Measurements from ENCODE around the gene CLPSL2. TPM values are rescaled to one million over a fixed set of nuclear protein-coding genes. Genes with fewer than 3 reads are reported as not detected.

Gene CLPSL2
- total RNA-seq, 2 donors from 2014 or later: not detected

DNA sequence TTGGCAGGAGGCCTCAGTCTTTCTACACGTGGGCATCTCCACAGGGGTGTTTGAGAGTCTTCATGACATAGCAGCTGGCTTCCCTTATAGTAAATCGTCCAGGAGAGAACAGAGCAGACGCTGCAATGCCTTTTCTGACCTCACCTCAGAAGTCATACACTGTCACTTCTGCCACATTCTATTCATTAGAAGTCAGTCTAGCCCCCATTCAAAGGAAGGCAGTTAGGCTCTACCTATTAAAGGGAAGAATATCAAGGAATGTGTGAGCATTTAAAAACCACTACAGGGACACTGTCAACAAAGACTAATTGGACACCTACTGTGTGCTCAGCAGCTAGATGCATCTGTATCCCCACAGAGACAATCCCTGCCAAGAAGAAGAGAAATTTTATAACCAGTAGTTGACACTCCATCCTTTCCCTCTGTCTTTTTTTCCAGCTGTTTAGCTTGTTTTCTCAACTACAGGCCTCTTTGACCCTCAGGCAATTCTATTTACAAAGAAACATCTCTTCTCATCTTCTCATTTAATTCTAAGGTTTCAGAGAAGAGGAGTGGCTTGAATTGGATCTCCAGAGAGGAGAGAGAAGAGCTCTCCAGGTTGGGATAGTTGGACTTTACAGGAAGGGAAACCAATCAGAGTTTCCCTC is 21.0 kb upstream of the CLPSL2 start:
- peaks cover 27% of the 10 kb centered on the region for H3K27me3 Mint-ChIP-seq
- no peak for ATAC-seq
- H3K9me3 ChIP-seq (ENCODE audit: control insufficient read depth, low read length, poor library complexity, severe bottlenecking): no peaks in the 10 kb centered on the region
- no peaks in the 10 kb centered on the region for H3K36me3 Mint-ChIP-seq (ENCODE audit: low read depth)
- no peak overlapping the region for H3K4me3 Mint-ChIP-seq
- H3K4me1 Mint-ChIP-seq: peaks cover 2% of the 10 kb centered on the region
- no peak overlapping the region for H3K27ac Mint-ChIP-seq
- DNase-seq: no peak

DNA sequence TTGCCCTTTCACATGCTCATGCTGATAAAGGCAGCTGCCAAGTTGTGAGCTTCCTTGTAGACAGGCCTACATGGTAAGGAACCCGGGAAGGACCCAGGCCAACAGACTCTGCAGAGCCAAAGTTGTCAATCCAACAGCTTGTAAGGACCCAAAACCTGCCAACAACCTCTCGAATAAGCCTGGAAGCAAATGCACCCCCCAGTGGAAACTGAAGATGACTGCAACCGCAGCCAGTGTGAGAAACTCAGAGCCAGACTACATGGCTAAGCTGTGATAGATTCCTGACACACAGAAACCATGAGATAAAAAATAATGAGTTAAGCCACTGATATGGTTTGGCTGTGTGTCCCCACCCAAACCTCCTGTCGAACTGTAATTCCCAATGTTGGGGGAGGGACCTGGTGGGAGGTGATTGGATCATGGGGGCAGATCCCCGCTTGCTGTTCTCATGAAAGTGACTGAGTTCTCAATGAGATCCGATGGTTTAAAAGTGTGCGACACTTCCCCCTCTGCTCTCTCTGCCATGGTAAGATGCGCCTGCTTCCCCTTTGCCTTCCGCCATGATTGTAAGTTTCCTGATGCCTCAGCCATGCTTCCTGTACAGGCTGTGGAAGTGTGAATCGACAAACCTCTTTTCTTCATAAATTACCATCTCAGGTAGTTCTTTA is 18.8 kb upstream of the CLPSL2 start:
- H3K27ac Mint-ChIP-seq: no peak overlapping the region
- no peaks in the 10 kb centered on the region for H3K9me3 ChIP-seq (ENCODE audit: control insufficient read depth, low read length, poor library complexity, severe bottlenecking)
- DNase-seq: no peak

DNA sequence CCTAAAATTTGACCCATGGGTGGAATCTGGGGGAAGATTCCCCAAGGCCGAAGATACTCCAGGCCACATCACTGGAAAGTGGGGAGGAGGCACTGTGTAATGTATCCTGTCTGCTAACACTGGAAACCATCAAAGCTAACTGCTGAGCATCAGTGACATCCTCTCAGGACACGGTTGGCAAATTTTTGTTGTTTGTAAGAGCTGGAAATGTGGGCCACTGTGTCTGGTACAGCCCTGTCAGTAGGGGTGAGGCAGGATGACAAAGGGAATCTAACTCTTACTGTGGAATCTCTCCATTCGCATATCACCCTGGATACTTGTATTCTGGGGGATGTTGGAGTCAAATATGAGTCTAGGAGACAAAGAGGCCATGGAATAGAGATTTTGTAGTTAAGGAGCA is 17.0 kb upstream of the CLPSL2 start:
- peaks cover 60% of the 10 kb centered on the region for H3K27me3 Mint-ChIP-seq

More for the DNA sequence above, 18.8 kb upstream of the CLPSL2 start:
- H3K4me1 Mint-ChIP-seq: peaks cover 2% of the 10 kb centered on the region
- peaks cover 42% of the 10 kb centered on the region for H3K27me3 Mint-ChIP-seq
- ATAC-seq: no peak
- peaks cover 2% of the 10 kb centered on the region for H3K36me3 Mint-ChIP-seq (ENCODE audit: low read depth)
- H3K4me3 Mint-ChIP-seq: no peak overlapping the region

DNA sequence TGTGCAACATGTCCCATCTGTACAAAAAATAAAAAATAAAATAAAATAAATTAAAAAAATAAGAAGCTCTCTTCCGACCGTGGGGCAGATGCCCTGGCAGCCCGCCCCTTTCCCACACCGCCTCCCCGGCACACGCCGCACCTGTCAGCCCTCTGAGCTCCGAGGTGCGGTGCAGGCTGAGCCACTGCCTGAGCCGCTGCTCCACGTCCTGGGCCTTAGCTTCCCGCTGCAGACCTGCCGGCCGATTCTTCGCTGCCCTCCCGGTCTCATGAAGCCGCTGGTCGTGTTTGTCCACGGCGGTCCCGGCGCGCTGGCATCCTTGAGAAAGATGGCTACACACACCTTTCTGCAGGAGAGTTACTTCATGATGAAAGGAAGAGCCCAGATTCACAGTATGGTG is 10.7 kb upstream of the CLPSL2 start:
- no peak for ATAC-seq
- H3K9me3 ChIP-seq (ENCODE audit: control insufficient read depth, low read length, poor library complexity, severe bottlenecking): no peaks in the 10 kb centered on the region
- no peak for DNase-seq
- Mint-ChIP-seq H3K4me1 (peaks cover 13% of the 10 kb centered on the region), H3K4me3 (no peak overlapping the region), H3K36me3 (ENCODE audit: low read depth) (peaks cover 4% of the 10 kb centered on the region), H3K27ac (no peak overlapping the region), H3K27me3 (peaks cover 33% of the 10 kb centered on the region)

More for the DNA sequence above, 17.0 kb upstream of the CLPSL2 start:
- no peak overlapping the region for H3K4me3 Mint-ChIP-seq
- ATAC-seq (no peak), DNase-seq (no peak)
- H3K4me1 Mint-ChIP-seq: peaks cover 9% of the 10 kb centered on the region
- H3K9me3 ChIP-seq (ENCODE audit: control insufficient read depth, low read length, poor library complexity, severe bottlenecking): no peaks in the 10 kb centered on the region
- peaks cover 4% of the 10 kb centered on the region for H3K36me3 Mint-ChIP-seq (ENCODE audit: low read depth)
- H3K27ac Mint-ChIP-seq: no peak overlapping the region

DNA sequence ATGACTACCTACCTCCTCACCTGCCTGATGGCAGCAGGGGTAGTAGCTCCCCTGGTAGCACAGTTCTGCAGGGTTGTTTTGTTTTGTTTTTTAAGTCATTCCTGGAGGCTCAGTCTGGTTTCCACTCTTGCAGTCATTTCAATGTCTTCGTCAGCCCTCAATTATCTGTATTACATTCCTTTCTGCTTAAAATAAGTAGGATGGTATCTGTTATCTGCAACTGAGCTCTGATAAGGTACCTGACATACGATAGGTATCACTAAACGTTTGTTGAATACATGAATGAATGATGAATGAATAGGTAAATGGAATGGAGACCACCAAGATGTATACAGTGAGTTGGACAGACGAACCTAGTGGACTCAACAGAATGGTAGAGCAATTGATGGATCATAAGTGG is 7.2 kb upstream of the CLPSL2 start:
- no peak for ATAC-seq
- H3K9me3 ChIP-seq (ENCODE audit: control insufficient read depth, low read length, poor library complexity, severe bottlenecking): no peaks in the 10 kb centered on the region
- H3K4me1 Mint-ChIP-seq: peaks cover 9% of the 10 kb centered on the region
- peaks cover 5% of the 10 kb centered on the region for H3K27me3 Mint-ChIP-seq
- H3K27ac Mint-ChIP-seq: no peak overlapping the region
- no peak overlapping the region for H3K4me3 Mint-ChIP-seq
- no peak for DNase-seq
- H3K36me3 Mint-ChIP-seq (ENCODE audit: low read depth): peaks cover 3% of the 10 kb centered on the region

DNA sequence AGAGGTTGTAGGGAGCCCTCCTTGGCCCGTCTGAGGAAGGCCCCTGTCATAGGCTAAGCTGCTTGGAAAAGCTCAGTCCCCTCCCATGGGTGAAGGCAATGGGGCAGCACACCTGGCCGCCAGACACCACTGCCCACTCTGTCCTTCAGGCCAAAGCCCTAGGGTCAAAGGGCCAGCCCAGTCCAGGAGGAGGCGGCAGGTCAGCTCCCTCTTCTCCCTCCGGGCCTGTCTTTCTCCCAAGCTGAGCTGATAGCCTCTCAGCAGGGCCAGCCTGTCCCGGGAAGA is 5.1 kb upstream of the CLPSL2 start:
- no peak for ATAC-seq
- Mint-ChIP-seq H3K4me3 (no peak overlapping the region), H3K27me3 (peaks cover 14% of the 10 kb centered on the region), H3K27ac (no peak overlapping the region), H3K36me3 (ENCODE audit: low read depth) (peaks cover 5% of the 10 kb centered on the region), H3K4me1 (peaks cover 11% of the 10 kb centered on the region)
- no peak for DNase-seq
- H3K9me3 ChIP-seq (ENCODE audit: control insufficient read depth, low read length, poor library complexity, severe bottlenecking): no peaks in the 10 kb centered on the region

DNA sequence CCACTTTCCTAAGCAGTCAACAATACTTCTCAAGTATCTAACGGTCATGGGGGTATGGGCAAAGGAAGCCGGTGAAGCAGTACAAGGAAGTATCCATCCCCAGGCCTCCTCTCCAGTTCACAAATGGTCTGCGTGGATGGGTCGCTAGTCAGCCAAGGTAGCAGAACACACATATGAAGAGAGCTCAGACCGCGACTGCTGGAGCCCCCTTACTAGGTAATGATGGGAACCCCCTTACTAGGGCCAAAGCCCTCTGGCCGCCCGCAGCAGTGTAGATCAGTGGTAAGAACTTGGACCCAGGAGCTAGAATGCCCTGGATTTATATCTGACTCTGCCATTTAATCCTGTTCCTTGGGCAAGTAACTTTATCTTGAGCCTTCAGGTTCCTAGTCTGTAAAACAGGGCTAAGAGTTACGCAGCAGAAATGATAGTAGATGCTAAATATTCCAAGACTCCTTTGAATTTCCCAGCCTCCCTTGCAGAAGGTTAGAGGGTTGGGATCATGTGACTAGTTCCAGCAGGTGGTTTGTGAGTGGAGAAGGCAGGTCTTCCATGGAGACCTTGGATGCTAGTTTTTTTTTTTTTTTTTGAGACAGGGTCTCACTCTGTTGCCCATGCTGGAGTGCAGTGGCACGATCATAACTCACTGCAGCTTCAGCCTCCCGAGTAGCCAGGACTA is 2.1 kb upstream of the CLPSL2 start:
- H3K36me3 Mint-ChIP-seq (ENCODE audit: low read depth): peaks cover 7% of the 10 kb centered on the region
- peaks cover 11% of the 10 kb centered on the region for H3K4me1 Mint-ChIP-seq
- H3K27ac Mint-ChIP-seq: no peak overlapping the region
- H3K9me3 ChIP-seq (ENCODE audit: control insufficient read depth, low read length, poor library complexity, severe bottlenecking): no peaks in the 10 kb centered on the region
- DNase-seq (no peak), ATAC-seq (no peak)
- no peak overlapping the region for H3K4me3 Mint-ChIP-seq
- peaks cover 29% of the 10 kb centered on the region for H3K27me3 Mint-ChIP-seq

DNA sequence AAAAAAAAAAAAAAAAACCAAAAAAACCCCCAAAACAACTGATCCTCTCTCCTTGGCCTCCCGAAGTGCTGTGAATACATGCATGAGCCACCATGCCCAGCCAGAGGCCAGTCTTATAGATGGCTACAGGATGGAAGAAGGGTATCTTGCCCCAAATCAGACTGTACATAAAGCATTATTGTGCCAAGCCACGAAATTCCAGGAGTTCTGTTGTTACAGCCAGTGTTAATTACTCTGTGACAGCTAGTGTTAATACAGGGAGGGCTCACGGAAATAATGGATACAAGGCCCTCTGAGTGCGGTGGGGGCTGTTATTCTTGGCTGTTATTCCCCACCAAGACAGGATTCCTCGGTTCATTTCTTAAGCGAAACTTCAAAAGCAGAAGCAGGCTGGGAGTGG is 1.4 kb upstream of the CLPSL2 start:
- H3K36me3 Mint-ChIP-seq (ENCODE audit: low read depth): peaks cover 7% of the 10 kb centered on the region
- no peaks in the 10 kb centered on the region for H3K9me3 ChIP-seq (ENCODE audit: control insufficient read depth, low read length, poor library complexity, severe bottlenecking)
- ATAC-seq (no peak), DNase-seq (no peak)
- H3K27me3 Mint-ChIP-seq: peaks cover 33% of the 10 kb centered on the region
- H3K4me3 Mint-ChIP-seq: no peak overlapping the region
- no peak overlapping the region for H3K27ac Mint-ChIP-seq
- peaks cover 14% of the 10 kb centered on the region for H3K4me1 Mint-ChIP-seq

DNA sequence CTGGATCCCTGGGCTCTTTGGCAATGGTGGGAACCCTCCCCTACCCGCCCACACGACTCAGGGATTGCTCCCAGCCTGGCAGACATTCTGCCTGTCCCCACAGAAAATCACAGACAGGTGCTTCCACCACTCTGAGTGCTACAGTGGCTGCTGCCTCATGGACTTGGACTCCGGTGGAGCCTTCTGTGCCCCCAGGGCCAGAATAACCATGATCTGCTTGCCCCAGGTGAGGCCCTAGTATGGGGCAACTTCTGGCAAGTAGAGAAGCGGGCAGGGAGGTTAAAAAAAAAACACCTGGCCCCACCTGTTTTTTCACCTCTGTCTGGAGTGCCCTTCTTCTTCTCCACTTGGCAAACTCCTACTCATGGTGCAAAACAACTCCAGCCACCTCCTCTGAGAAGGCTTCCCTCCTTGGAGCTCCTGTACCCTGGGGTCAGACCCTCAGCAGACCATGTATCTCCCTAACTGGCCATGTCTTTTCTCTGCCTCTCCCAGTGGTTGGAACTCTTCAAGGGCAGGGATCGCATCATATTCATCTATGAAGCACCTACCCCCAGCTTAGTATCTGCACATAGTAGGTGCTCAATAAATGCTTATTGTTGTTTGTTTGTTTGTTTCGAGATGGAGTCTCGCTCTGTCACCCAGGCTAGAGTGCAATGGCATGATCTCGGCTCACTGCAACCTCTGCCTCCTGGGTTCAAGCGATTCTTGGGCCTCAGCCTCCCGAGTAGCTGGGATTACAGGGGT is 1.1 kb downstream of the CLPSL2 start:
- ATAC-seq (no peak), DNase-seq (no peak)
- Mint-ChIP-seq H3K4me1 (peaks cover 11% of the 10 kb centered on the region), H3K27ac (no peak overlapping the region), H3K4me3 (peak overlapping the region; percentile 81), H3K27me3 (peaks cover 48% of the 10 kb centered on the region), H3K36me3 (ENCODE audit: low read depth) (peaks cover 4% of the 10 kb centered on the region)
- H3K9me3 ChIP-seq (ENCODE audit: control insufficient read depth, low read length, poor library complexity, severe bottlenecking): no peaks in the 10 kb centered on the region

DNA sequence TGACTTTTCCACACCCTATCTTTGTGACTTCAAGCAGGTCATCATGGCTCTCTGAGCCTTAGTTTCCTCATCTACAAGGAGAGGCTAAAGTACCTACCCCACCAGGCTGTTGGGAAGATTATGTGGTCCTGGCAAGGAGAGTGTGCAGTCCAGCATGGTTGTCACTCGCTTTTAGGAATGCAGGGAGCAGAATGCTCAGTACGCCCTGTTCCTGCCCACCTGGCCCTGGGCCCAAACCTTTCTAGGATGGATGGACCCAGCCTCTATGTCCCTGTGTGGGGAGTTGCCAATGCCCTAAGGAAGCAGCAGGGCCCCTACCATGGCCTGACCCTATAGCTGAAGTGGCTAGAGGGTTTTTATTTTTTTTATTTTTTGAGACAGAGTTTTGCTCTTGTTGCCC is 2.0 kb downstream of the CLPSL2 start:
- no peaks in the 10 kb centered on the region for H3K9me3 ChIP-seq (ENCODE audit: control insufficient read depth, low read length, poor library complexity, severe bottlenecking)
- H3K4me3 Mint-ChIP-seq: no peak overlapping the region
- peaks cover 4% of the 10 kb centered on the region for H3K36me3 Mint-ChIP-seq (ENCODE audit: low read depth)

DNA sequence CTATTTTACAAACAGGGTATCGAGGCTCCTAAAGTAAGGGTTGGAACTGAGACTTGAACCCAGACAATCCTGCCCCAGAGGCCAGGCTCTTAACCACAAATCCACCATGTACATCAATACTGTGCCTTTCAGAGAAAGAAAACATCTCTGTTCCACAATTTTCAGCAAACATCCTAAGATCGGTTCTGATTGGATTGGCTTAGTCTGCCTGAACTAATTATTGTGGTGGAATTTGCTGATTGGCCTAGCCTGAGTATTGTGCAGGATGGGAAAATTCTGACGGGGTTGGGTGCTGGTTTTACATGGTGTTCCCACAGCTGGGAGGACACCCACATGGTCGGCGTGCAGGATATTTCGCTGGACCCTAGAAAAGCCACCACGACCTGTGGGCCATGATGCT is 4.3 kb downstream of the CLPSL2 start, which contains the start of gene CLPSL1:
Gene CLPSL1 (plus strand): TSS at position 301 of the 400 bp plus-strand sequence. CDS start 92 bp downstream, at position 393.
- Mint-ChIP-seq H3K4me3 (no peak within 1 kb of the TSS), H3K27me3 (peaks cover 51% of the 10 kb centered on the region), H3K36me3 (ENCODE audit: low read depth) (peaks cover 3% of the 10 kb centered on the region), H3K27ac (no peak within 1 kb of the TSS), H3K4me1 (peaks cover 9% of the 10 kb centered on the region)
- ATAC-seq (no peak), DNase-seq (no peak)
- no peaks in the 10 kb centered on the region for H3K9me3 ChIP-seq (ENCODE audit: control insufficient read depth, low read length, poor library complexity, severe bottlenecking)

More for the DNA sequence above, 2.0 kb downstream of the CLPSL2 start:
- no peak overlapping the region for H3K27ac Mint-ChIP-seq
- no peak for DNase-seq
- H3K27me3 Mint-ChIP-seq: peaks cover 49% of the 10 kb centered on the region
- H3K4me1 Mint-ChIP-seq: peaks cover 11% of the 10 kb centered on the region
- no peak for ATAC-seq

DNA sequence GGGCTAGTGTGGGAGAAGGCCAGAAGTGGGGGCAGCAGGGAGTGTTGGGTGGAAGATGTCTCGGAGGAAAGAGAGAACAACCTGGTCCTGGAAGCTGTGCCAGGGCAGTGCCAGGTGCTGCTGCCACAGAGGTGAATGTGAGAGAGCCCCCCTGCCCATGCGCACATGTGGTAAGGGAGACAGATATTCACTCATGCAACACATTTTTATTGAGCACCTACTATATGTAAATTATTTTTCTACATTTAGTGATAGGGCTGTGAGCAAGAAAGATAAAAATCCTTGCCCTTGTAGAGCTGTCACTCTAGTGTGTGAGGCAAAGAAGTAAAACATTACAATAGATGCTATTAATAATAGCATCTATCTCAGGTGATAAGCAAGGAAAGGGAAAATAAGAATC is 4.9 kb downstream of the CLPSL2 start:
- DNase-seq (no peak), ATAC-seq (no peak)
- peaks cover 2% of the 10 kb centered on the region for H3K36me3 Mint-ChIP-seq (ENCODE audit: low read depth)
- H3K4me1 Mint-ChIP-seq: peaks cover 8% of the 10 kb centered on the region
- H3K27ac Mint-ChIP-seq: no peak overlapping the region
- H3K27me3 Mint-ChIP-seq: peaks cover 54% of the 10 kb centered on the region
- no peak overlapping the region for H3K4me3 Mint-ChIP-seq
- no peaks in the 10 kb centered on the region for H3K9me3 ChIP-seq (ENCODE audit: control insufficient read depth, low read length, poor library complexity, severe bottlenecking)

DNA sequence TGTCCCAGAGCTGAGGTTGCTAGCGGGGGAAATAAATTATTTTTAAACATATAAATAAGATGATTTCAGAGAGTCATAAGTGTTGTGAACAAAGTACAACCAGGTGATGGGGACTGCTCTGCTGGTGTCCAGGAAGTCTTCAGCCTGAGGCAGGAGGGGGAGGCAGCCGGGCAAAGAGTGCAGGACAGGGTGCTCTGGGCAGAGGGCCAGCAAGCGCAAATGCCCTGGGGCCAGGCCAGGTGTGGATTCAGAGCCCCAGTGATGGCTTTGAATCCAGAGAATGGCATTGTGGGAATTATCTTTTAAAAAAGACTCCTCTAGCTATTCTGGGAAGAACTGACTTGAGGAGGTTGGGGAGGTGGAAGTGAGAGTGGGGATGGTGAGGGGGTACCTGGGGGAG is 6.0 kb downstream of the CLPSL2 start:
- Mint-ChIP-seq H3K27ac (no peak overlapping the region), H3K4me3 (no peak overlapping the region), H3K27me3 (peaks cover 63% of the 10 kb centered on the region), H3K4me1 (peaks cover 5% of the 10 kb centered on the region), H3K36me3 (ENCODE audit: low read depth) (peaks cover 2% of the 10 kb centered on the region)
- no peaks in the 10 kb centered on the region for H3K9me3 ChIP-seq (ENCODE audit: control insufficient read depth, low read length, poor library complexity, severe bottlenecking)
- DNase-seq (no peak), ATAC-seq (no peak)

All from T-helper 17 cell (primary cell).